OCI-M1 (cell line): ENCODE measurements around the gene CEP162.
"Not testable (repeated sequence)": the region's sequence is repeated elsewhere in the genome, so short reads cannot be mapped to it uniquely, and the experiment has no call there.

Experiments
- DNase-seq: peaks from one replicate; lab custom pipeline; 2025; lab: John Stamatoyannopoulos, UW

The CEP162 gene

DNA sequence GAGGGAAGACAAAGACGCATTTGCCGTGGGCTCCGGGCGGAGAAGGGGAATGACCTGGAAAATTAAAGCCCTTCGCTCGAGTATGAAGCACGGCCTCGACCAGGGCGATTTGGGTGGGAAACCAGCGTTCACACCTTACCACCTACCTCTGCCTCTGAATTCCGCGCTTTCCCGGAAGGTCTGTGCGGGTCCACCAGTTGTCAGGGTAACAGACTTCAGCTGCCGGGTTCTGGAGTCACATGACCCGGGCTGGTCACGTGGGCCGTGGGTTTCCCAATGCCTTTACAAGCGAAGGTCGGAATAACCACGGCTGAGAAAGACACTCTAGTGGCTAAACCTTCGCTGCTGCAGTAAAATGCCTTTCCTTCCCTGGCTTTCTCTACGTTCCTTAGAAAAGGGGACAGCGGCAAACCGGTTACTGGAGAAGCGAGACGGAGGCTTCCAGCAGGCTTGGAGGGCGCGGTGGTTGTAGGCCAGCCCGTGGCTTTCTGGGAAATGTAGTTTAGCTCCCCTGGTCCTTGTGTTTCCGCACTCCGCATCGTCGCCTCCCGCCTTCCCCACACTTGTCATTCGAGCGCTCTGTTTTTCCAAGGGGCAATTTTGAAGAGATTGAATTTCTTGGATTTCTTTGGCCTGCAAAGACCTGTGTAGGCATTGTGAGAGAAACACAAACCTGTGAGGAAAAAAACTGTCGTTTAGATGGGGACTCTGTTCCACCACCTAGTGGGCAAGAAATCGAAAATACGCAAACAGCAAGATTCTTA is at the start of gene CEP162:
Gene CEP162 (minus strand): TSS at position 210 of the 764 bp plus-strand sequence. CDS start 1,250 bp downstream, outside the sequence.
- DNase-seq, result peak; percentile 96

DNA sequence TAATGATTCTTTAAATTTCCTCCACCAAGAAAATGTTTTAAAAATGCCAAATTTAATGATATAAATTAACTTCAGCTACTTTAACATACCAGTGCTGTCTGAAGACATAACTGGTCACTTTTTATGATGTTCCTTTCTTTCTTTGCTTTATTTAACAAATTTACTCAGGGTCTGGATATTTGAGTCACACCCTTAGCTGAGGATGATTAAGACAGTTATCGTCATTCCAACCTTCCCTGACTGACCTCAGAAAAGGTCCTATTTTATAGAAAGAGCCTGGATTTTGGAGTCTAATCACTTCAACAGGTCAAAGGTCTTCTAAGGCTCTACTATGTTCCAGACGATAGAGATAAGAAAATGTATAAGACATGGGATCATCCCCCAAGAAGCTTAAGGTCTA is 47.4 kb upstream of the CEP162 start:
- no peak for DNase-seq

DNA sequence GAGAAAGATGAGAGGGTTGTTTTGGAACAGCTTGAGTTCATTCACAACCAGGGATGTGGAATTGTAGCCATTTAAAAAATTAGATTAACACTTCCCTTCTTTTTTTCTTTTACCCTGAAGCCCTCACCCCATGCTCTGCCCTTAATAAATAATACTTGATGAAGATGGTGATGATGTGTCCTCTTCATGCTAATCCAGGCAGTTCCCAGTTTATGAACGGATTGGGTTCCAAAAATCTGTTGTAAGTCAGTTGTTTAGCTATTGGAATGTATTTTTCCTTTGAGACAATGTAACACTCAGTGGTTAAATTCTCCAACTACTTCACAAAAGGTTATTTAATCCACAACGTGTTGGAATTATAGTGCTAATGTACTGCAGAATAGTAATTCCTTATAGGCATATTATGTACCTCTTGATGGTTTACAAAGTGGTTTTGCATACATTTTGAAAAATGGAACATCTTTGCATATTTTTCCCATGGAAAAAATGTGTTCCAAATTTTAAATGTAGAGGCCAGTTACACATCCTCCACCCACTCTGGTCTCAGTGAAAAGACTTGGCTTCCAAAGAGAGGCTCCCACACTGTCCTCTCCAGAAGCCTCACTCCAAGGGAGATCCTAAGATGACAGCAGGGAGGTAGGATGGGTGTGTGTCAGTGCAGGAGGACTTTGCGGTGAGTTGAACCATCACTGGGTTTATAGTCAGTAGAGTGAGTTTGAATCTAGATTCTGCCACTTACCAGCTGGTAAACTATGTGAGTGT is 45.8 kb upstream of the CEP162 start:
- no peak for DNase-seq

- no peak for DNase-seq
These were observed 44.9 kb upstream of the CEP162 start for GRCh38 chr6:84272298-84272697.

DNA sequence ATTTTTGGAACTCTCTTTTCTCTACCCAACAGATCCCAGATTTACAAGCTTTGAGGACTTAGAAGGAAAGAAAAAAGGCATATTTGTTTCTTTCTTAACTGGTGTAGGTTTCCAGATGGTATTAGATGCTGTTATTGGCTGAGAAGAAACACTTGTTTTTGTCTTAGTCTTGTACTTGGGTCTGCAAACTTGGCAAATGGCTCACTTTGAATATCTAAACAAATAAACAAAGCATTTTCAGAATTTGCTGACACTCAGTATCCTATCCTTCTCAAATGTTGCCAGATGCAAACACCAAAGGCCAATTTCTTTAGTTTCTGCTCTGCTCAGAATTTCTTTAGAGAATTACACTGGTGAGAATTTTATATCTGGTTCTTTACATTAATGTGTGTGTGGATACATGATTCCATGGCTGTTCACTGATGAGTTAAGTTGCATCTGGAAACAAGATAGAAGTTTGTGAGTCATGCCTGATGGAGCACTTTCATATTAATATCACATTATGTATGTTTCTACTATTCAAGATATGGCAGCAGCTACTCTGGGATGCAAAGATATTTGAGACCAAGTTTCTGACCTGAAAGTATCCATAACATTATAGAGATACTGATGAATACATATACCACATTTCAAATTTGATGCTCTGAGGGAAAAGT is 43.7 kb upstream of the CEP162 start:
- DNase-seq, result peak; percentile 46

DNA sequence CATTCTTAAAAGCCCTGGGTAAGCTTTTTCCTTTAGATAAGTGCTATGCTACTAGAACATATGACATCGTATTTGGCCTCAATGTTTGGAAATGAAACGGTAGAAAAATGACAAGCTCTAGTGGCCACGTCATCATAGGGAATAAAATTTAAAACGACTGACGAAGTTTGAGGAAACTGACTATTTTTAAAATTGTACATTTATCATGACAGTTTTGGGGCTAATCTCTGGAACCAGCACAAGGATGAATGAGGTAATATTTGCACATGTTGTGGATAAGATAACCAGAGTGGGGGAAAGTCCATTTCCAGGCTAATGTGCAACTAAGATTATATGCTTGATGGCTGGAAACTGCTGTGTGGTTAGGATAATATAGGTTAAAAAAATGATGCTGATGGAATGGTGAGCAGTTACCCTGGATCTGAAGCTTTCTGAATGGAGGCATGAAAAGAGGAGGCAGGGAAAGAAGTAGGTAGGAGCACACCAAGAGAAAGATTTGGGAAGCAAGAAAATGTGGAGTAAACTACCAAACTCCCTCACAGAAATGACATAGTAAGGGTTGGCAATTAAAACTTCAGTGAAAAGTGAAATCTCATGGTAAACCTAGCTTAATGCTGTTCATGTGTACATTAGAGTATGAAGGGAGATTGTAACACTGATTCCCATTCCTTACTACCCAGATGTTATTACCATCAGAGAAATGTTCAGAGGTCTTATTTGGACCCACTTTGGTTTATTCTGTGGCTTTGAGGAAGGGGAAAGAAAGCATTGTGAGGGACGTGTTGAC is 42.7 kb upstream of the CEP162 start:
- peak; percentile 97 for DNase-seq

DNA sequence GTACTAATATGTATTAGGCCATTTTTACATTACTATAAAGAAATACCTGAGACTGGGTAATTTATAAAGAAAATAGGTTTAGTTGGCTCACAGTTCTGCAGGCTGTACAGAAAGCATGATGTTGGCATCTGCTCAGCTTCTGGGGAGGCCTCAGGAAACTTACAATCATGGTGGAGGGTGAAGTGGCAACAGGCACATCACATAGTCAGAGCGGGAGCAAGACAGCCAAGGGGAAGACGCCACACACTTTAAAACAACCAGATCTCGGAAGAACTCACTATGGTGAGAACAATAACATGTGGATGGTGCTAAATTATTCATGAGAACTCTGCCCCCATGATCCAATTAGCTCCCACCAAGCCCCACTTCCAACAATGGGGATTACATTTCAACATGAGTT is 41.3 kb upstream of the CEP162 start:
- DNase-seq, result no peak

DNA sequence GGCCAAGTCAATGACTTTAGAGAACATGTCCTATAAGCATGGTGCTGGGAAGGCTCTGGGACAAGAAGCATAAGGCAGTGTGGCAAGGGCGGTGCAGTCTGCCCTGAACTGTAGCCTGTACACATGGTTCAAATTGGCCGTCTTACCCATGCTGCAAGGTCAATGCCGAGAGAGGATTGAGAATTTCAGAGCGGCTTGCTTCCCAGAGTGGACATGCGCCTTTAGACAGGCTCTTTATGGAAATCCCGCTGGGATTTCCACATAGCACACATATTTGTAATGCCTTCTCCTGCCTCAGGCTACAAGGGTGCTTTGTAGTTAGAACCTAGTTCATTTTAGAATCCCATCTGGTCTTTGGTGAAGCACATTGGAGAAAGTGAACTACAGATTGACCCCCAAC is 36.1 kb upstream of the CEP162 start:
- DNase-seq, result no peak

GRCh38 chr6:84260926-84261325 is 33.5 kb upstream of the CEP162 start:
- no peak for DNase-seq

DNA sequence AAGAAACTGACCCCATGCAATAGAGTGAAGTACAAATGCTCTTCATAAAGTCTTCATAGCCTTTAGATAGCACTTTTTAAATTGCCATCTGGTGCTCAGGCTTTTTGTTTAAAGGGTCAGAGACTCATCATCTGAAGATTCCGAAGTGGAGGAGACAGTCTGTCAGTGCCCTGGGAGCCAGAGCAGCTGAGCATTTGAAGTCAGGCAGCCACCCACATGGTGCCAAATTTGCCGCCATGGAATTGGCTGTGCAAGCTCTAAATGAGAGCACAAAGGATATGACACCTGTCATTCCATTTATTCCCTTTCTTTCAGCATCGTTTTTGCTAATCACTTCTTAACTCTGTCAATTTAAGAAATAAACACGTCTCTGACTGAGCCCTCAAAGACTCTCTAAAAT is 32.8 kb upstream of the CEP162 start:
- no peak for DNase-seq

DNA sequence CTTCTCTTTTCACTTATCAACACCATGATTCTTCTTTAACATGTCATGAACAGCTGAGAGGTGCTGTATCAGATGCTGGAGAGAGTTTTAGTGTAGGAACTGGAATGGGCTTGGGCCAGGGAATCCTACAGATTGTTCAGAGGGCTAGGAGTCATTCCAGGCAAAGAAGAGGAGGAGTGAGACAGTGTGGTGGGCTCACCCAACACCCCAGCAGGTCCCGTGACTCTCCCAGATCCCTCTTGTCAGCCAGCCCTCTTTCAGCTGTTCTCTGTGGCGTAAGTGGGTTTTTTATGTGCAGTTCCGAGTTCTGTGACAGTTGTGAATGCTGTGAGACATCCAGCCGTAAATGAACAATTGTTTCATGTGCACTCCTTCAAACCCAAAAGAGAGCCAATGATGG is 31.4 kb upstream of the CEP162 start:
- DNase-seq, result no peak

- peak; percentile 82 for DNase-seq
These were observed 30.8 kb upstream of the CEP162 start for GRCh38 chr6:84258268-84258667.

DNA sequence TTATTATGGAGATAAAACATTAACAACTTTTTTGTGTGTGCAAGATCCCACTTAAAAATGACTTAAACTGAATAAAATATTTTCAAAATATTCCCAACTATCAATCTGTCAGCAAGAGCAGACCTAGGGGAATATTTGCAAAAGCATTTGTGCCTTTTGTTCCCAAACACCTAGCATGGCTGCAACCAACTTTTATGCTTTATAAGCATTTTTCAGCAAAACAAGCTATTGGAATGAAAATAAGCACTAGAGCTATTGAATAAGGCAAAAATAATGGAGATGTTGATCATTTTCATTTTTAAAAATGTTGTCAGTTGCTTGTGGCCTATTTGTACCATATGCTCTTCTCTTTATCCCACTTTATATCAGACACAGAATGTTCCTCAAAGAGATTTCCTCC is 28.2 kb upstream of the CEP162 start:
- no peak for DNase-seq

DNA sequence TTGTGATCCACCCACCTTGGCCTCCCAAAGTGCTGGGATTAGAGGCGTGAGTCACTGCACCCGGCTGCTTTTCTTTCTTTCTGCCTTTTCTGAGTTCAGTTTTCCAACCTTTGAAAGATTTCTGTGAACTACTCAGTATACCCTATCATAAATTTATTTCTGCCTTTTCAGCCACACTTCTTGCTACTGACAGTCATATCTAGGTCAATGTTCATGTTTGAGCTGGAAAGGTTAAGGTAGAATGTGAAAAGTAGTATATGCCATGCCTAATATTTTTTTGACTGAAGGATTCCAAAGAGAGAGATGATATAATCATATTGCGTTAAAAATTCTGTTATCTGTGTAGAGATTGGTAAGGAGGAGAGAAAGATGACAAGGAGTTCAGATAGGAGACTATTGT is 25.9 kb upstream of the CEP162 start:
- no peak for DNase-seq

DNA sequence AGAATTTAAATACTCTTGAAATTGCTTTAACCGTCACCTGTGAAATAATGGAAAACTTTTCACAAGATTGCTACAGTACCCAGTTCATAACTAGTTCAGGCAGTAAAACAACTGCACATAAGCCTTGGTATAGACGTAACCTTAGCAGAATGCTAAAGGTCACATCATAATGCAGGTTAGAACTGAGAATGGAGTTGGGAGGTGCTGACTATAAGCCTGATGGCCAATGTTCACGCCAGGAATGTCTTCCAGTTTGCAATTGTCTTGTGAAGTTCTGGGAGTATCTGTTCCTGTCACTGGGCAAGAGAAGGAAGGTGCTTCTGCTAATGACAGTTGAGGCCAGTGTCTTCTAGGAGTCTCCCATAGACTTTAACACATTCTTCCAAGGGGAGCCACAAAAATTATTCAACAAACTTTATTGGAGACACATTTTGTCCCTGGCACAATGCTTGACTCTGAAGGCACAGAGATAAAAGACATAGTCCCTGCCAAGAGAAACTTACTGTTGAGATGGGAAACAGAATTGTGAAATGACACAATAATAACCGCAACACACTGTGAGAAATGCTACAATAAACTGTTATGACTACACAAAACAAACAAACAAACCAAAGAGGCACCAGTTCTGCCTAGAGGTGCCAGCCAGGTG is 24.6 kb upstream of the CEP162 start:
- DNase-seq, result no peak

- DNase-seq, result peak; percentile 13
These were observed 22.3 kb upstream of the CEP162 start for GRCh38 chr6:84249724-84250123.

DNA sequence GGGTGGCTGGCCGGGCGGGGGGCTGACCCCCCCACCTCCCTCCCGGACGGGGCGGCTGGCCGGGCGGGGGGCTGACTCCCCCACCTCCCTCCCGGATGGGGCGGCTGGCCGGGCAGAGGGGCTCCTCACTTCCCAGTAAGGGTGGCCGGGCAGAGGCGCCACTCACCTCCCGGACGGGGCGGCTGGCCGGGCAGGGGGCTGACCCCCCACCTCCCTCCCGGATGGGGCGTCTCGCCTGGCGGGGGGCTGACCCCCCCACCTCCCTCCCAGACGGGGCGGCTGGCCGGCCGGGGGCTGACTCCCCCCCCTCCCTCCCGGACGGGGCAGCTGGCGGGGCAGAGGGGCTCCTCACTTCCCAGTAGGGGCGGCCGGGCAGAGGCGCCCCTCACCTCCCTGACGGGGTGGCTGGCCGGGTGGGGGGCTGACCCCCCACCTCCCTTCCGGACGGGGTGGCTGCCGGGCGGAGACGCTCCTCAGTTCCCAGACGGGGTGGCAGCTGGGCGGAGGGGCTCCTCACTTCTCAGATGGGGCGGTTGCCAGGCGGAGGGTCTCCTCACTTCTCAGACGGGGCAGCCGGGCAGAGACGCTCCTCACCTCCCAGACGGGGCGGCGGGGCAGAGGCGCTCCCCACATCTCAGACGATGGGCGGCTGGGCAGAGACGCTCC is 17.1 kb upstream of the CEP162 start:
- not testable (repeated sequence) for DNase-seq

DNA sequence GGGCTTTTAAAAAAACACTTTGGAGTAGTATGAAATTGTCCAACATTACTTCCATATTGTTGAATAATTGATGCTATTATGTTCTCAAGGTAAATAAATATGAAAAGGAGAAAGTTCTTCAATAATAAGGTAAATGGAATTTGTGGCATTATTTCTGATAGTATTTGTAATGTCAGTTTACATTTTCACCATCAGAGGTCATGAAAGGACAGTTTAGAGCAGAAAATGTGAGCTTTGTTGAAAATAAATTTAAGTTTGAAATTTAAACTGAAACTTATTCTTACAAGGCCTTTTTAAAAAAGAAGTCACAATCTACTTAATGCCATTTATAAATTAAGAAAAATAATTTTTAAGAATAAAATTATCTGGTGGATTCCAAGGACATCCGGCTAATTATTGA is 15.8 kb upstream of the CEP162 start:
- DNase-seq, result peak; percentile 57

DNA sequence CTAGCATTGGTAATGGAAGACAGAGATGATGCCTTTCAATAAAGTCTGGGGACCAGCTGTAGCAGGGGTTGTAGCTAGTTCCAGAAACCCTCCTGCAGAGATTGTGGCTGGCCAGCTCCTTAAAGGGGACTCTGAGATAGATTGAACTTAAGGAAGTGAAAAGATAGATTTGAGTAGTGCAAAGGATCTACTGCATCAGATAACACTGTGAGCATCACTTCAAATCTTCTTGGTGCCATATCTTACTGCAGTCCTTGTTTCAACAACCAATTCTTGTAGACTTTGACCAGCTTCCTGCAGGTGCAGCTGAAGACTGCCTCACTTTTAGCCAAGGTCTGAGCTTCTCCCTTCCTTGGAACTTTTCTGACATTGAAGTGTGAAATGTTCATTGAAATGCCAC is 14.8 kb upstream of the CEP162 start:
- DNase-seq, result no peak

DNA sequence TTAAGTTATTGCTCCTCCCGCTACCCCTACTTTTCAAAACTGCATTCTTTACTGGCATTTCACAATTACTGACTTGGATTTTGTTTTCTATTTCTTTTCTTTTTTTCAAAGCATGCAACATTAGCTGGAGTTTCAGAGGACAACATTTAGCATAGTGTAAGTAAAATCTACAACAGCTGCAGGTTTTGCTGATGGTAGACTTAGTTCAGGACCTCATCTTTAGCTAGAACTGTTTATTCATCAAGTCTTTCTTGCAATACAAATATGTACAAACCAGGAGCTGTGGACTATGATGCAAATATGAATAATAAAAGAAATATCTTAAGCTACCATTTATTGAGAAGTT is 728 bp upstream of the CEP162 start:
- no peak for DNase-seq

DNA sequence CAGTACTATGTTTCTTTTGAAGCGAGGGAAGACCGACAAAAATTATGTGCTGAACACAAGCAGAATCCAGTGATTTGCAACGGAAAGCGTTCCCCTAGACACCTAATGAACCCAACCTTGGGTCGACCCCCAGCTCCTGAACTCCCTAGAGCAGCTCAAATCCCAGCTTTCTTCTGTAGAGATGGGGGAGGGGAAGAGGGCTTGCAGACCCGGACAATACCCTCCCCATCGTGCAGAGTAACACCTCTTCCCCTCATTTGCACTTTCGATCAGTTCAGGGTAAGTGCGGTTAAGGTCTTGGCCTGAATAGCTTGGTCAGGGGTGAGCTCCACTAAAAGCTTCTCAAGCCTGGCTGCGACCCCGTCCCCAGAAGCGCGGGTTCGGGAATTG is 404 bp downstream of the CEP162 start:
- DNase-seq, result peak; percentile 58
